ENCODE measurements around the gene SUPT7L.

SUPT7L gene, protein sequence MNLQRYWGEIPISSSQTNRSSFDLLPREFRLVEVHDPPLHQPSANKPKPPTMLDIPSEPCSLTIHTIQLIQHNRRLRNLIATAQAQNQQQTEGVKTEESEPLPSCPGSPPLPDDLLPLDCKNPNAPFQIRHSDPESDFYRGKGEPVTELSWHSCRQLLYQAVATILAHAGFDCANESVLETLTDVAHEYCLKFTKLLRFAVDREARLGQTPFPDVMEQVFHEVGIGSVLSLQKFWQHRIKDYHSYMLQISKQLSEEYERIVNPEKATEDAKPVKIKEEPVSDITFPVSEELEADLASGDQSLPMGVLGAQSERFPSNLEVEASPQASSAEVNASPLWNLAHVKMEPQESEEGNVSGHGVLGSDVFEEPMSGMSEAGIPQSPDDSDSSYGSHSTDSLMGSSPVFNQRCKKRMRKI

DNA sequence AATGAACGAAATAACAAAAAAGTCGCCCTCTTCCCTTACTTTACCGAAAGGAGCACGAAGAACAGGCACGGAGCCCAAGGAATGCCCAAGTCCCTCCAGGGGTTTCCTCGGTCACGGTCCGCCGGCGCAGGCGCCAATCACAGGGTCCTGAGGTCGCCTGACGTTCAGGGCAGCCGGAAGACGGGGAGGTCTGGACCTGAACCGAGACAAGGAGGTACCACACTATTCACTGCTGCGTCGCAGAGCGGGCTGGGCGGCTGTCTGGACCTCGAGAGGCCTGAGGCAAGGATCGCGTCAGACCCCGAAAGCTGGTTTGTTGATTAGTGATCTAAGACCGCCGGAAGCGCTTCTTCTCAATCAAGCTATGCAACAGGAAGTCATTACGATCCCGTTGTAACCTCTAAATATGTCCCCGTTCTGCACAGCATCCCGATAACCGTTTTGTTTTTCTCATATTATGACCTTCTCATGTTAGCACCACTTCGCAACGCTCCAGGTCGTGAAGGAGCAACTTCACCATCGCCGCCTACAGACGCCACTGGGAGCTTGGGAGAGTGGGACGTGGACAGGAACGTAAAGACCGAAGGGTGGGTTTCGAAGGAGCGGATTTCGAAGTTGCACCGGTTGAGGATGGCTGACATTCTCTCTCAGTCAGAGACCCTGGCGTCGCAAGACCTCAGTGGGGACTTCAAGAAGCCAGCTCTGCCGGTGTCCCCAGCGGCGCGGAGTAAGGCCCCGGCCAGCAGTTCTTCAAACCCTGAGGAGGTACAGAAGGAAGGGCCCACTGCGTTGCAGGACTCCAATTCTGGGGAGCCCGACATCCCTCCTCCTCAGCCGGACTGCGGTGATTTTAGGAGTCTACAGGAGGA is at the start of gene SUPT7L, which contains the start of gene SLC4A1AP:
TSS of gene SUPT7L (minus strand) at position 330 of the 869 bp plus-strand sequence. CDS start 1,422 bp downstream, outside the sequence.
TSS of gene SLC4A1AP (plus strand) at position 605 of the 869 bp plus-strand sequence. CDS start at position 631, 26 bp downstream.
- H3K27me3 ChIP-seq (ENCODE audit: control insufficient read depth, insufficient read depth, low read length): no peaks in the 10 kb centered on the region
- TF ChIP-seq, protein P1, sequence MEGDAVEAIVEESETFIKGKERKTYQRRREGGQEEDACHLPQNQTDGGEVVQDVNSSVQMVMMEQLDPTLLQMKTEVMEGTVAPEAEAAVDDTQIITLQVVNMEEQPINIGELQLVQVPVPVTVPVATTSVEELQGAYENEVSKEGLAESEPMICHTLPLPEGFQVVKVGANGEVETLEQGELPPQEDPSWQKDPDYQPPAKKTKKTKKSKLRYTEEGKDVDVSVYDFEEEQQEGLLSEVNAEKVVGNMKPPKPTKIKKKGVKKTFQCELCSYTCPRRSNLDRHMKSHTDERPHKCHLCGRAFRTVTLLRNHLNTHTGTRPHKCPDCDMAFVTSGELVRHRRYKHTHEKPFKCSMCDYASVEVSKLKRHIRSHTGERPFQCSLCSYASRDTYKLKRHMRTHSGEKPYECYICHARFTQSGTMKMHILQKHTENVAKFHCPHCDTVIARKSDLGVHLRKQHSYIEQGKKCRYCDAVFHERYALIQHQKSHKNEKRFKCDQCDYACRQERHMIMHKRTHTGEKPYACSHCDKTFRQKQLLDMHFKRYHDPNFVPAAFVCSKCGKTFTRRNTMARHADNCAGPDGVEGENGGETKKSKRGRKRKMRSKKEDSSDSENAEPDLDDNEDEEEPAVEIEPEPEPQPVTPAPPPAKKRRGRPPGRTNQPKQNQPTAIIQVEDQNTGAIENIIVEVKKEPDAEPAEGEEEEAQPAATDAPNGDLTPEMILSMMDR (IDR thresholded peaks at IDR 0.05): no peak
- no peaks in the 10 kb centered on the region for H3K36me3 ChIP-seq (ENCODE audit: control insufficient read depth, insufficient read depth, low read length)

GRCh38 chr2:27713201-27713600 is 49.8 kb upstream of the SUPT7L start:
- Histone ChIP-seq H3K4me1 (no peaks in the 10 kb centered on the region), H3K36me3 (ENCODE audit: control insufficient read depth, insufficient read depth, low read length) (no peaks in the 10 kb centered on the region), H3K9me3 (ENCODE audit: control insufficient read depth, low read length) (no peaks in the 10 kb centered on the region), H3K27ac (no peak overlapping the region), H3K27me3 (ENCODE audit: control insufficient read depth, insufficient read depth, low read length) (no peaks in the 10 kb centered on the region), H2AFZ (no peak overlapping the region), H3K9ac (no peak overlapping the region), H3K79me2 (no peaks in the 10 kb centered on the region), H3K4me3 (ENCODE audit: low read depth, low read length) (no peak overlapping the region), H3K4me2 (ENCODE audit: low read length) (no peak overlapping the region)
- TF ChIP-seq, protein P1 (IDR thresholded peaks at IDR 0.05): no peak

More for the DNA sequence above, at the start of gene SUPT7L, which contains the start of gene SLC4A1AP:
- H3K4me2 ChIP-seq (ENCODE audit: low read length): peak within 1 kb of the TSS; percentile 98
- H3K9ac ChIP-seq: peak within 1 kb of the TSS; percentile 32
- peak within 1 kb of the TSS; percentile 80 for H3K27ac ChIP-seq
- H3K4me3 ChIP-seq (ENCODE audit: low read depth, low read length): peak within 1 kb of the TSS; percentile 94
- H3K9me3 ChIP-seq (ENCODE audit: control insufficient read depth, low read length): no peaks in the 10 kb centered on the region
- H2AFZ ChIP-seq: peak within 1 kb of the TSS; percentile 92
- H3K79me2 ChIP-seq: peaks cover 10% of the 10 kb centered on the region
- H3K4me1 ChIP-seq: peaks cover 6% of the 10 kb centered on the region

DNA sequence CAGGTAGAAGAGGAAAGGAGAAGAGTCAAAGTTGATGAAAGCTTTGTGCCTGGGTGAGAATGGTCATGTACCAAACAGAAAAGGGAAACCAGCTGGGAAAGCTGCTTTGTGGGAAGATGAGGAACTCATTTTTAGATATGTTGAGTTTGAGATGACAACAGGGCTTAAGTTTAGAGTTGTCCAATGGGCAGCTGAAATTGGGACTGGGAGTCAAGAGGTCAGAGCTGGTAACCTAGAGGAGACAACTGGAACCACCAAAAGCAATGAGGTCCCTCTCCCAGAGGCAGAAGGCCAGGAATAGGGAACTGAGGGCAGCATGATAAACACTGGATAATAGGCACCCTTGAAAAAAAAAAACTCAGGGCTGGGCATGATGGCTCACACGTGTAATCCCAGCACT is 49.1 kb upstream of the SUPT7L start:
- TF ChIP-seq, protein P1 (IDR thresholded peaks at IDR 0.05): no peak
- Histone ChIP-seq H3K27me3 (ENCODE audit: control insufficient read depth, insufficient read depth, low read length) (no peaks in the 10 kb centered on the region), H3K36me3 (ENCODE audit: control insufficient read depth, insufficient read depth, low read length) (no peaks in the 10 kb centered on the region), H2AFZ (no peak overlapping the region), H3K9me3 (ENCODE audit: control insufficient read depth, low read length) (no peaks in the 10 kb centered on the region), H3K27ac (no peak overlapping the region), H3K4me2 (ENCODE audit: low read length) (no peak overlapping the region), H3K4me1 (no peaks in the 10 kb centered on the region), H3K9ac (no peak overlapping the region), H3K79me2 (no peaks in the 10 kb centered on the region), H3K4me3 (ENCODE audit: low read depth, low read length) (no peak overlapping the region)

DNA sequence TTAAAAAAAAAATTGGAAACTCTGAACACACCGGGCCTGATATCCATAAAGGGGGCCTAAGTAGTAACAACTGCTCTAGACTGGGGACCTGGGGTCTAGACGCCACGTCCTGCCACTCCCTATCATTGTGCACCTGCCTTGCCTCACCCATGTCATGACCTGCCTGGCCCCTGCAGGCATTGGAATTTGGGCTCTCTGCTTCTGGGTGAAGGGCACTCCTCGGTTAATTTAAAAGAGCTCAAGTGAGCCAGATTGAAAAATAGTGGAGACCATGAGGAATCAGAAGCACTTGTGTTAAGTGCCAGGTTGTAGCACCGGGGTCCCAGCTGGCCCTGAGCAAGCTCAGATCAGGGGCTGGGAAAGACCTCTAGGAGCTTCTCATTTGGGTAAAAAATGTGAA is 48.4 kb upstream of the SUPT7L start:
- TF ChIP-seq, protein P1 (IDR thresholded peaks at IDR 0.05): no peak
- Histone ChIP-seq H3K36me3 (ENCODE audit: control insufficient read depth, insufficient read depth, low read length) (no peaks in the 10 kb centered on the region), H3K4me3 (ENCODE audit: low read depth, low read length) (no peak overlapping the region), H3K27me3 (ENCODE audit: control insufficient read depth, insufficient read depth, low read length) (no peaks in the 10 kb centered on the region), H3K27ac (no peak overlapping the region), H3K9ac (no peak overlapping the region), H3K4me2 (ENCODE audit: low read length) (no peak overlapping the region), H3K9me3 (ENCODE audit: control insufficient read depth, low read length) (no peaks in the 10 kb centered on the region), H3K4me1 (no peaks in the 10 kb centered on the region), H2AFZ (no peak overlapping the region), H3K79me2 (no peaks in the 10 kb centered on the region)

Data from parathyroid adenoma (tissue), 2 donors.